Stimulated activated CD8-positive, alpha-beta memory T cell treated with anti-CD3 and anti-CD28 coated beads, Interleukin-7, amount 100 ng/mL, for 4 hours (primary cell): Measurements from ENCODE around the gene RUNX3.

Experiments
- DNase-seq, 2 donors: peaks; one replicate each; pipeline ENCODE4 v3.0.0-alpha.2; 2020; ENCODE audit warnings: low read depth in 2 of 2

RUNX3 gene

DNA sequence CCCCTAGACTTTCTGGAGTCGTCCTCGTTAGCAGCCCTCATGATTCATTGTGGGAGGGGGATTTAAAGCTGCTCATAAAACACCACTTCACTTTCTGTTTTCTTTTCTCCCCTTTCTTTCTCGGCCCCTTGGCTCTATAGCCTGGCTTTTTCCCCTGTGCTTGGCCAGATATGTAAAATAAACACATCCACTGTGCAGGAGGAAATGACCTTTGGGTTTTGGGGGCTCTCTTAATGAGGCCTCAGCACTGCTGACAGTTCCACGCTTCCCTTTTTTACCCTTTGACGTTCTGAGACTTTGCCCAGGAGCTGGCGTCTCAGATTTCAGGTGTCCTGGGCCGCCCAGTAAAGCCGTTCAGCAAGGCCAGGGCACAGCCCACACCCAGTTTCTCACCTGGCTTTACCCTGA is 65.7 kb downstream of the RUNX3 start:
- no peak for DNase-seq

DNA sequence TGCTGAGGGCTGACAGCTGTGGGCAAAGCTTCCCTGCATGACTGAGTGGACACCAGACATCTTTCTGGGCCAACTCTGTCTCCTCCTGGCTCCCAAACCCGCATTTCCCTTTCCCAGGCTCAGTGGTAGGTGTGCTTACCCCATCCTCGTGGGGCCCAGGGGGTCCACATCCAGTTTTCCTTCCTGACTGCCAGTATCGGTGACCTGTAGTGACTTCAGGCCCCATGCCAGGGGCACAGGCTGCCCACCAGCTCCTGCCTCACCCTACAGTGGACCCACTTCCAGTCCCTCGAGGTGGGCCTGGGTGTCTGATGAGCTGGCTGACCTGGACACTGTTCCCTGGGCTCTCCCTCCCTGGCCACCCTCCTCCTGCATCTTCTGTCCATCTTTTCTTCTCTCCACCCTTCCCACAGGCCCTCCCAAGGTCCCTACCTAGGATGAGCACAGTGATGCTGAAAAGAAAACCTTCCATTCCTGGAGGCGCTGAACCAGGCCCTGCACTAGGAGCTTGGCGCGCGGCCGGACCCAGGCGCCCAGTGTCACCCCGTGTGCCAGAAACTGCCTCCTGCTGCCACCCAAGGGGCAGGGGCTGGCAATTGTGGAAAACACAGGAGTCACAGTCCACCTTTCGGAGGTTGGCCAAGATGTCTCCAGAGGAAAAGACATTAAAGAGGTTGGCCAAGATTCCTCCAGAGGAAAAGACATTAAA is 67.1 kb downstream of the RUNX3 start:
- DNase-seq: no peak

DNA sequence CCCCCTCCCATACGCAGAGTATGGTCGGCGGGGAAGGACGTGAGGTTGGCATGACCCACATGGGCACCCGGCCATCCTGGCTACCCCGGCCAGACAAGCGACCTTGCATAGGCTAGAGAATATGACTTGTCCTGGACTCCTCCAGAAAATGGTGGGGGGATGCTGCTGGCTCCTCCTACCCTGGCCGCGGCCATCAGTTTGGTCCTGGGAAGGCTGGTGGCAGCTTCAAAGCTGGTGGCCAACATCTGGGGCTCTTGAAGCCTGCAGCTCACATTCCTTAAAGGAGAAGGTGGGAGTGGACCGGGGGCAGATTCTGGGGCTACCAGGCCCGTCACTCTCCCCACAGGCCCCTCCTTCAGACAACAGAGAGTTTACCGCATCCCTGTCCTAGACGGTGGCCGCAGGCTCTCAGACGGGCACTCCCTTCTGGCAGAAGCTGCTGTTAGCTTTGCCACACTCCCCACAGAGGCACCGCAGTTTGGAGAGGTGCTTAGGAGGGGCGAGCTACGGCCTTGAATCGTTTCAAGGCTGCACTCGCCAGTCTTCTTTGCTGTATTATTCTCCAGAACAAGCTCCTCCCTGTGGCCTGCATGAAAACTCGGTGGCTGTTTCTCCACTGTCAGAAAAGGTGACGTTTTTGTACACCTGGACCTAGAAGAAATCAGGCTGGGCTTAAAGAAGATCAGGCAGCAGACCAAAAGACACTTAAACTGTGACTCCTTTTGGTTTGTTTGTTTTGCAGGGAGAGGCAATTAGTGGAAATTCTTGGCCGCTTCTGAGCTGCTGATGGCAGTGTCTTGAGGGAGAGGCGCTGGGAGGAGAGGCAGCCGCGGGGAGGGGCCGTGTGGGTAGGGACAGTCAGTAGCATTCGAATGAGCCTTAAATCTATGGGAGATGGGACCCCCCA is 68.0 kb downstream of the RUNX3 start:
- no peak for DNase-seq

DNA sequence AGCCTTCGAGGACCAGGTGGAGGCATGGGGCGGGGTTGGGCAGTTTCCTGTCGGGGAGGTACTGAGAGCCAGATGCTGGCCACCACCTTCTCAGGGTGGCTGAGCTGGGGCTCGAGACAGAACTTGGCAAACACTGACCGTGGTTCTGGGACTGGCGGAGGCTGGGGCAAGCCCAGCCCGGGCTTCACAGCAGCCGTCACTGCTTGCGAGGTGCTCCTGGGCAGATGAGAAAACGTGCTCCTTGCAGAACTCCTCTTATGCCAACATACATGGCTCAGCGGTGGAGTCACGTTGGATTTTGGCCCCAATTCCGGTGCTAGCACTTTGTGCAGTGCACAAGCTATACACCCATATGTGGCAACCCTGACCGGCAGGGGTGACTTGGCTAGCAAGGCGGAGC is 69.2 kb downstream of the RUNX3 start:
- DNase-seq: no peak

DNA sequence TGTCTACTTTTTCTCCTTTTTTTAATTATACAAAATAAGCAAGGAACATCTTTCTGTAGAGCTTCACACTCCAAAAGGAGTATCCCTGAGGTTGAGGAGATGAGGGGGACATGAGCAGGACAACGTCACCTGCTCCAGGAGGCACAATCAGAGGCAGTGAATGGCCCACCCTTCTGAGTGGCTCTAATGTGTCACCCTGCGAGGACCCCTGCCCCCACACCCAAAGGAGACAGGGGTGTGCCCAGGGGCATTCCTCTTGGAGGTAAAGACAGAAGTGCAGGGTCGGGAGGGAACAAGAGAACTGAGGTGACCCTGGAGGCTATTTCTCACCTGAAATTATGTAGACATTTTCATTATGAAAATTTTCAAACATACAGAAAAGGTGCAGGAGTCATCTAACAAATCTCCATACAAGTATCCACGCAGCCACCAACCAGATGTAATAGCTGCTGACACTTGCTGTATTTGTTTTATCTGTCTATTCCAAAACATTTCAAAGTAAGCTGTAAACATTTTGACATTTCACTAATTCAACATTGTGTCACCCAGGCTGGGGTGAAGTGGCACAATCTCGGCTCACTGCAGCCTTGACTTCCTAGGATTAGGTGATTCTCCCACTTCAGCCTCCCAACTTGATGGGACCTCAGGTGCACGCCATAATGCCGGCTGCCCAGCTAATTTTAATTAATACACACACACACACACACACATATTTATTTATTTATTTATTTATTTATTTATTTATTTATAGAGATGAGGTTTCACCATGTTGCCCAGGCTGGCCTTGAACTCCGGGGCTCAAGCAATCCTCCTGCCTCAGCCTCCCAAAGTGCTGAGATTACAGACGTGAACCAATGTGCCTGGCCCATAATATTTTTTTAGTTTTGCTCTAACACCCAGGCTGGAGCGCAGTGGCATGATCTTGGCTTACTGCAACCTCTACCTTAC is 70.7 kb downstream of the RUNX3 start:
- no peak for DNase-seq

DNA sequence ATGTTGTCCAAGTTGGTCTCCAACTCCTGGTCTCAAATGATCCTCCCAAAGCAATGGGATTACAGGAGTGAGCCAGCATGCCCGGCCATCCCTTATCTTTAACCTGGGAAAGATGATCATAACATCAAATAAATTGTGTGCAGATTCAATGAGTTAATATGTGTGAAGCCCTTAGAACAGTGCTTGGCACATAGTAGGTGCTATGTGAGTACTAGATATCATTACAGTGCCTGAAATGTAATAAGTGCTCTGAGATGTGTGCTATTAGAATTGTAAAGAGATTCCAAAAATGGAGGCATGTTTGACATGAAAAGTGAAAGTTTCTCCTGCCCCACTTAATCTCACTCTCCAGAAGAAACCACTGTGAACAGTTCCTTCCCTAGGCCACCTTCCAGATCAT is 71.8 kb downstream of the RUNX3 start:
- no peak for DNase-seq

DNA sequence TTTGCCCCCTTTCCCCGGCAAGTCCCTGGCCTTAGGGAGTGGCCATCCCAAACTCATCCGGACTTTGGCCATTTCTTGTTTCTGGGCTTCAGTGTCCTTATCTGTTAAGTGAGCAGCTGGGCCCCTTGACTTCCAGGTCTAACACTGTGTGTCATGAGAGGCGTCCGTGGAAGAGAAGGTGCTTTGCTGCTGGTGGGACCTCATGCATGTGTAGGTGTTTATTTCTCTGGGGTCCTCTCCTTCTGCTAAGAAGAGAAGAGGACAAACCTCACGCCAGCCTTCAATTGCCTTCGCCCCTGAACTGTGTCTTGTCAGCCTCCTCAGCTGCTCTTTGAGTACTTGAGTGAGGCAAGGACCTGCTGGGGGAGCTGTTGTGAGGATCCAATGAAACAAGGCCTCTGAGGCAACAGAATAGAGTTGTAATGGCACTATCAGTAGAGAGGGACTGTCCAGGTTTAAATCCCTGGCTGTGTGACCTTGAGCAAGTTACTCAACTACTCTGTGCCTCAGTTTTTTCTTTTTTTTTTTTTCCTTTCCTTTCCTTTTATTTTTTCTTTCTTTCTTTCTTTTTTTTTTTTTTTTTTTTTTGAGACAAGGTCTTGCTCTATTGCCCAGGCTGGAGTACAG is 72.5 kb downstream of the RUNX3 start:
- DNase-seq: no peak

DNA sequence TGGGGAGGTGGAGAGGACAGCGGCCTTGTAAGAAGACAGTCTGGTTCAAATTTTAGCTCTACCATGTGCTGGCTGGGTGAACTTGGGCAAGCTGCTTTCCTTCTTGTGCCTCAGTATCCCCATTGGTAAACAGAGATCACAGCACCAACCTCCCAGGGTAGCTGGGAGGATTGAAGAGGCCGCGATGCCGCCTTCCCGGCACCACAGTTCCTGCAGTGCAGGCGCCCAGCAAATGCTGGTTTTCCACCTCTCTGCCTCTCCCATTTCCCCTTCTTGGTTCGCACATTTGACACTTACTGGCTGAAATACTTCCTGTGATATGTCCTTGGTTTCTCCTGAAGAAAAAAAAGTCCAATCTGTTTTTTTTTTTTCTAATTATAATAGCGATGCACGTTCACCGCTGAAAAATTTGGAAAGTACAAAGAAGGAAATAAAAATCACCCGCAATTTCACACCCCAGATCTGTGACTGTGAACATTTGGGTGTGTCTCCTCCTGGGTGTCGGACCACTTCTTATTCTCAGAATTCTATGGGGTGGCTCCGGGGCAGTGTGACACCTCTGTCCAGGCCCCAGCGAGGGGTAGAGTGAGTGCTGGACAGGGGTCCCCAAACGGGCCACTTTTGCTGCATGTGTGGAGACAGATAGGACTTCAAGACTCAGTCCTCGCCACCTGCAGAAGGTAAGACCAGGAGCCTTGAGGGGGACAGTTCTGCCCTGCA is 73.1 kb downstream of the RUNX3 start:
- DNase-seq: no peak

DNA sequence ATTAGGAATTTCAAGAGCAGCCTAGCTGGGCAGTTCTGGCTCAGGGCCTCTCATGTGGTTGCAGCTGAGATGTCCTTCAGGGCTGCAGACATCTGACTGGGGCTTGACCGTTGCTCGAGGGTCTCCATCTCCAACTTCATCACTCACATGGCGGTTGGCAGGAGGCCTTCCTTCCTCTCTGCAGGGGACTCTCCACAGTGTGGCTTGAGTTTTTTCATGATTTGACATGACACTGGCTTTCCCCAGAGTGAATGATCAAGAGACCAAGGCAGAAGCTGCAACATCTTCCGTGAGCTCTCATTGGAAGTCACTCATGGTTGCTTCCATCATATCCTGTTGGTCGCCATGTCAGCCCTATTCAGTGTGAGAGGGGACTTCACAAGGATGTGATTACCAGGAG is 74.6 kb downstream of the RUNX3 start:
- DNase-seq: no peak

DNA sequence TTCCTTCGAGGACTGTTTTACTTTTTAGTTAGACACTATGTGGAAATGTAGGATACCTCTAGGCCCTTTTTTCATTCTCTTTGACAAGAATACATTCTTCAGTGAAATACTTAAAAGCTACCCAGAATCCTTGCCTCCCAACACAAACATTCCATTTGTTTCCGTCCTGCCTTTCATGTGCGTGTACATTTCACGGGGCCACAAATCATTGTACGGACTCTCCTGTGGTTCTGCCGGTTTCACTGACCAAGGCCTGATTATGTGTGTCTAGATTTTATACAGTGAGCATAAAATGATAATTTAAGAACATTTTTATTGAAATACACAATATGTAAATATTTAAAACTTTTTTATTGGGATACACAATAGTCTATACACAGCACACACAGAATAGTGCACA is 76.4 kb downstream of the RUNX3 start:
- DNase-seq: no peak

DNA sequence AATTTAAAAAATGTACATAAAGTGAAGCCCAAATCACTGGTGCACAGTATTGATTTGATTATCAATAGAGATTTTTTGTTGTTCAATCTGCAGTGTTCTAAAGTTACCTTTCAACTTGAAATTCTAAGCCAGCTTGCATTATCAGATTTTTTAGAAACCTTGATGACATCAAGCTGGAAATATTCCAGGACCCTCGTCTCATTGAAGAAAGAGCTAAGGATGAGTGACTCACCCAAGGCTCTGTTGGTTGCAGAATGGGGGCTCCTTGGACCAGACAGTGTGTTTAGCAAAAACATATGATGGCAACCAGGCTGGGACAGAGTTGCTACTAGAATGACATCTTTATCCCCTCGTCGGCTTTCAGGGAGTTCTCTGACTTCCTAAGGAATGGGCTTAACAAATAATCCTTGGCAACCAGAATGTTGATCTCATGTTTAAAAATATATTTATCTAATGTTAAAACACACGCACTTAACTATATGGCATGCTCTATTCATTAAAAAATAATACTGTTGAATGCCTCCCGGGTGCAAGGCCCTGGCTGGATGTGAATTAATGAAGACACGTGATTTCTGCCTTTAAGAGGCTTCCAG is 79.7 kb downstream of the RUNX3 start:
- DNase-seq: no peak

DNA sequence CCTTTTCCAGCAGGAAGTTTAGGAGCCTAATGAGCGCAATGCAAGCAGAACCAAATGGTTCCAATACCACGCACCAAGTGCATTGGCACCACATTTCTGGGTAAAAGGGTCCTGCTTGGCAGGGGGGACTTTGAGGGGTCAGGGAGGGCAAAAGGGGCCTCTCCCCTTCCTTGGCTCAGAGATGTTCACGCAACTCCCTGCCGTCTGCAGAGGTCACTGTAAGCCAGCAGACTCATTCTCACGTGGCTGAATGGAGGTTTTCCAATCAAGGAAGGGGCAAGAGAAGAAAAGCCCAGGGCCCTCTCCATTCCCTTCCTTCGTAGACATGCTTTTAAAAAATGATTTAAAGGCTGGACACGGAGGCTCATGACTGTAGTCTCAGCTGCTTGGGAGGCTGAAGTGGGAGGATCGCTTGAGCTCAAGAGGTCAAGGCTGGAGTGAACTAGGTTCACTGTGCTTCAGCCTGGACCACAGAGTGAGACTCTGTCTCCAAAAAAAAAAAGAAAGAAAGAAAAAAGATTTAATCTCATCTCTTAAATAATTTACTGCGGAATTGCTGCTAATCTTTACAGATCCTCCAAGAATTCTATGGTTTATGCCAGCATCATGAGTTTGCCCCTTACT is 80.3 kb downstream of the RUNX3 start:
- no peak for DNase-seq
